Measurements from ENCODE around the gene TPCN1. TPM values are rescaled to one million over a fixed set of nuclear protein-coding genes. Genes with fewer than 3 reads are reported as not detected.

Gene TPCN1
- total RNA-seq, 1 experiment from 2014 or later: 91.1 TPM

- H3K27ac Mint-ChIP-seq (ENCODE audit: unreplicated experiment): no peak overlapping the region
- no TSS peak for BruUV-seq (replicated peaks)
- peaks cover 19% of the 10 kb centered on the region for H3K36me3 Mint-ChIP-seq (ENCODE audit: insufficient read depth, unreplicated experiment)
- no peaks in the 10 kb centered on the region for H3K4me1 Mint-ChIP-seq (ENCODE audit: low read depth, unreplicated experiment)
- TF ChIP-seq, protein P1, sequence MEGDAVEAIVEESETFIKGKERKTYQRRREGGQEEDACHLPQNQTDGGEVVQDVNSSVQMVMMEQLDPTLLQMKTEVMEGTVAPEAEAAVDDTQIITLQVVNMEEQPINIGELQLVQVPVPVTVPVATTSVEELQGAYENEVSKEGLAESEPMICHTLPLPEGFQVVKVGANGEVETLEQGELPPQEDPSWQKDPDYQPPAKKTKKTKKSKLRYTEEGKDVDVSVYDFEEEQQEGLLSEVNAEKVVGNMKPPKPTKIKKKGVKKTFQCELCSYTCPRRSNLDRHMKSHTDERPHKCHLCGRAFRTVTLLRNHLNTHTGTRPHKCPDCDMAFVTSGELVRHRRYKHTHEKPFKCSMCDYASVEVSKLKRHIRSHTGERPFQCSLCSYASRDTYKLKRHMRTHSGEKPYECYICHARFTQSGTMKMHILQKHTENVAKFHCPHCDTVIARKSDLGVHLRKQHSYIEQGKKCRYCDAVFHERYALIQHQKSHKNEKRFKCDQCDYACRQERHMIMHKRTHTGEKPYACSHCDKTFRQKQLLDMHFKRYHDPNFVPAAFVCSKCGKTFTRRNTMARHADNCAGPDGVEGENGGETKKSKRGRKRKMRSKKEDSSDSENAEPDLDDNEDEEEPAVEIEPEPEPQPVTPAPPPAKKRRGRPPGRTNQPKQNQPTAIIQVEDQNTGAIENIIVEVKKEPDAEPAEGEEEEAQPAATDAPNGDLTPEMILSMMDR (IDR thresholded peaks at IDR 0.05; ENCODE audit: unreplicated experiment): no peak
- CTCF ChIA-PET: no interaction called here
- DNase-seq: no peak
- H3K4me3 Mint-ChIP-seq (ENCODE audit: low read depth, unreplicated experiment): no peak overlapping the region
- intact Hi-C loops (cut with micrococcal nuclease; ENCODE audit: unreplicated experiment): no loop called here
- H3K9me3 Mint-ChIP-seq (ENCODE audit: low read depth, unreplicated experiment): no peaks in the 10 kb centered on the region
- no peaks in the 10 kb centered on the region for H3K27me3 Mint-ChIP-seq (ENCODE audit: unreplicated experiment)
Measured at GRCh38 chr12:113276306-113276705, 55.0 kb downstream of the TPCN1 start.

GRCh38 chr12:113276946-113277500 lies 55.8 kb downstream of the TPCN1 start:
- H3K36me3 Mint-ChIP-seq (ENCODE audit: insufficient read depth, unreplicated experiment): peaks cover 19% of the 10 kb centered on the region
- H3K27me3 Mint-ChIP-seq (ENCODE audit: unreplicated experiment): no peaks in the 10 kb centered on the region
- no peak overlapping the region for H3K27ac Mint-ChIP-seq (ENCODE audit: unreplicated experiment)
- DNase-seq: no peak
- CTCF ChIA-PET: no interaction called here
- no peak overlapping the region for H3K4me3 Mint-ChIP-seq (ENCODE audit: low read depth, unreplicated experiment)
- no peaks in the 10 kb centered on the region for H3K4me1 Mint-ChIP-seq (ENCODE audit: low read depth, unreplicated experiment)
- no peaks in the 10 kb centered on the region for H3K9me3 Mint-ChIP-seq (ENCODE audit: low read depth, unreplicated experiment)
- intact Hi-C loops (cut with micrococcal nuclease; ENCODE audit: unreplicated experiment): no loop called here
- BruUV-seq (replicated peaks): no TSS peak
- TF ChIP-seq, protein P1 (IDR thresholded peaks at IDR 0.05; ENCODE audit: unreplicated experiment): no peak

GRCh38 chr12:113277511-113277910 lies 56.2 kb downstream of the TPCN1 start:
- Mint-ChIP-seq H3K9me3 (ENCODE audit: low read depth, unreplicated experiment) (no peaks in the 10 kb centered on the region), H3K36me3 (ENCODE audit: insufficient read depth, unreplicated experiment) (peaks cover 19% of the 10 kb centered on the region), H3K4me3 (ENCODE audit: low read depth, unreplicated experiment) (no peak overlapping the region), H3K27ac (ENCODE audit: unreplicated experiment) (no peak overlapping the region), H3K4me1 (ENCODE audit: low read depth, unreplicated experiment) (no peaks in the 10 kb centered on the region), H3K27me3 (ENCODE audit: unreplicated experiment) (no peaks in the 10 kb centered on the region)
- intact Hi-C loops (cut with micrococcal nuclease; ENCODE audit: unreplicated experiment): no loop called here
- CTCF ChIA-PET: no interaction called here
- TF ChIP-seq, protein P1 (IDR thresholded peaks at IDR 0.05; ENCODE audit: unreplicated experiment): no peak
- no TSS peak for BruUV-seq (replicated peaks)
- DNase-seq: no peak

GRCh38 chr12:113278141-113278540 lies 56.9 kb downstream of the TPCN1 start:
- DNase-seq: no peak
- intact Hi-C loops (cut with micrococcal nuclease; ENCODE audit: unreplicated experiment): no loop called here
- Mint-ChIP-seq H3K9me3 (ENCODE audit: low read depth, unreplicated experiment) (no peaks in the 10 kb centered on the region), H3K4me3 (ENCODE audit: low read depth, unreplicated experiment) (no peak overlapping the region), H3K36me3 (ENCODE audit: insufficient read depth, unreplicated experiment) (peaks cover 19% of the 10 kb centered on the region), H3K4me1 (ENCODE audit: low read depth, unreplicated experiment) (no peaks in the 10 kb centered on the region), H3K27me3 (ENCODE audit: unreplicated experiment) (no peaks in the 10 kb centered on the region), H3K27ac (ENCODE audit: unreplicated experiment) (no peak overlapping the region)
- TF ChIP-seq, protein P1 (IDR thresholded peaks at IDR 0.05; ENCODE audit: unreplicated experiment): no peak
- CTCF ChIA-PET: no interaction called here
- no TSS peak for BruUV-seq (replicated peaks)
